Common myeloid progenitor, CD34-positive (primary cell): ENCODE data around the gene KDM2A. TPM values are rescaled to one million over a fixed set of nuclear protein-coding genes. Genes with fewer than 3 reads are reported as not detected.

Experiments
- CTCF ChIA-PET: fragments of 350-600 bp; sonication (Branson Sonifier 250); formaldehyde crosslinking; loops from one replicate; lab custom pipeline; 2021; ENCODE audit warnings: antibody characterized with exemption; lab: Charles Lee
- POLR2A ChIA-PET: fragments of 350-600 bp; sonication (Branson Sonifier 250); formaldehyde crosslinking; loops from one replicate; lab custom pipeline; 2021; ENCODE audit warnings: antibody characterized with exemption; lab: Charles Lee
- DNase-seq, 3 donors: peaks; one replicate each; pipeline versions ENCODE4 v3.0.0 to v3.0.0-alpha.2; 2013
- H3K27ac ChIP-seq, 2 experiments: 1 replicate in 1 of 2; 2 replicates in 1 of 2; pipeline ENCODE4 v1.7.0; 2013; ENCODE audit warnings: inconsistent platforms in 2 of 2, low read length in 2 of 2, mild to moderate bottlenecking in 2 of 2, low read depth in 1 of 2, moderate library complexity in 1 of 2; ENCODE audit not compliant: severe bottlenecking in 2 of 2, insufficient read depth in 1 of 2, poor library complexity in 1 of 2
- H3K27me3 ChIP-seq, 5 experiments: replicated peaks in 2 of 5; 1 replicate in 3 of 5; 2 replicates in 2 of 5; pipeline versions ENCODE4 v1.6.1 to v1.7.0; 2013; ENCODE audit warnings: low read length in 4 of 5, mild to moderate bottlenecking in 2 of 5, moderate library complexity in 2 of 5, inconsistent platforms in 1 of 5; ENCODE audit not compliant: insufficient read depth in 5 of 5, control insufficient read depth in 4 of 5
- H3K36me3 ChIP-seq, 4 experiments: 1 replicate in 2 of 4; 2 replicates in 2 of 4; pipeline versions ENCODE4 v1.6.1 to v1.7.0; 2013; ENCODE audit warnings: low read length in 3 of 4, control low read depth in 1 of 4, mild to moderate bottlenecking in 1 of 4; ENCODE audit not compliant: control insufficient read depth in 4 of 4, insufficient read depth in 4 of 4
- H3K4me1 ChIP-seq, 4 experiments: 1 replicate in 3 of 4; 2 replicates in 1 of 4; pipeline versions ENCODE4 v1.6.1 to v1.7.1; 2013; ENCODE audit warnings: low read length in 3 of 4, mild to moderate bottlenecking in 3 of 4, control low read depth in 1 of 4, inconsistent platforms in 1 of 4, moderate library complexity in 1 of 4; ENCODE audit not compliant: control insufficient read depth in 4 of 4, insufficient read depth in 4 of 4; ENCODE audit errors: control extremely low read depth in 1 of 4
- H3K4me3 ChIP-seq, 7 experiments: 1 replicate in 4 of 7; 2 replicates in 3 of 7; pipeline versions ENCODE4 v1.5.1 to v1.7.0; 2013; ENCODE audit warnings: mild to moderate bottlenecking in 7 of 7, low read length in 6 of 7, moderate library complexity in 6 of 7, inconsistent platforms in 2 of 7, low read depth in 2 of 7, control low read depth in 1 of 7; ENCODE audit not compliant: insufficient read depth in 4 of 7, control insufficient read depth in 1 of 7; ENCODE audit errors: extremely low read depth in 1 of 7
- H3K9me3 ChIP-seq, 5 experiments: 1 replicate in 4 of 5; 2 replicates in 1 of 5; pipeline versions ENCODE4 v1.6.1 to v1.7.1; 2013; ENCODE audit warnings: low read length in 4 of 5, mild to moderate bottlenecking in 2 of 5, inconsistent platforms in 1 of 5, low read depth in 1 of 5, moderate library complexity in 1 of 5; ENCODE audit not compliant: control insufficient read depth in 4 of 5, insufficient read depth in 2 of 5; ENCODE audit errors: control extremely low read depth in 1 of 5
- WGBS: methylation state at CpG from one replicate; pipeline ENCODE4 v1.1.5; 2013; ENCODE audit not compliant: insufficient coverage; 5-methylcytosine and 5-hydroxymethylcytosine counted together
- polyA plus RNA-seq: library from polyadenylated mRNA; unstranded; fragments of 120-200 nt; gene quantifications from one replicate; pipeline ENCODE4 v1.2.1, GENCODE V29; 2013

The KDM2A gene
- 98.0 TPM for polyA plus RNA-seq

DNA sequence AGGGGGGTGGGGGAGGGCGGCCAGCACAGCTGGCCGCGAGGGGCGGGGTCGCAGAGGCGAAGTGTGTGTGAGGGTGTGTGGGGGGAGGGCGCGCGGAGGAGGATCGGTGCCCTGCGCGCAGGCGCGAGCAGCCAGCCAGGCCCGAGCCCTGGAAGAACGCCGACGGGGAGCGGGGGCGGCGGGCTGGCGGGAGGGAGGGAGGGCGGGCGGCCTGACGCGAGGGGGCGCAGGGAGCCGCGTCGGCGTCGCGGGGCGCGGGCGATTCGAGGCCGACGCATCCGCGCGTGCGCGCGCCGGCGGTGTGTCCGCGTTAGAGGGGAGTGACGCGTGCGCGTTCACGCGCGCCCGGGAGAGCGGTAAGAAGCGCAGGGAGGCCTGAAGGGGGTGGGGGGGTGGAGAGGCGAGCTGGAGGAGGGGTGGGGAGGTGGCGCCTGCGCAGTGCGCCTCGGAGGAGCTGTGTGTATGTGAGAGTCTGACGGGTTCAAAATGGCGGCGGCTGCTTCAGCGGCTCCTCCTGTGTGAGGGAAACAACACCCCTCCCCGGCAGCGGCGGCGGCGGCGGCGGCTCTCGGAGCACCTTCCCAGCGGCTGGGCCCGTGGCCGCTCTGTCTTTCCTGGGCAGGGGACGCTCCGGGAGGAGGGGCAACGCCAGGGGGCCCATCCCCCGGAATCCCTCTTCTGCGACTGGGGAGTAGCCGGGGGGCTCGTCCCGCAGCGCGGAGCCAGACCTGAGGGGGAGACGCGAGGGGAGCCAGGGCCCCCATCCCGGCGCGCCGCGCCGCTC, at the start of gene KDM2A:
Gene KDM2A, plus strand, starts transcription at position 463 of the 784 bp plus-strand sequence. CDS start 2,054 bp downstream, outside the sequence.
- peak within 1 kb of the TSS; percentile 92 to 98 (median 96) for H3K4me3 ChIP-seq
- DNase-seq: peak; percentile 99 to 100 (median 99)
- no peaks in the 10 kb centered on the region for H3K27me3 ChIP-seq
- CTCF ChIA-PET: interaction anchor here (0.7 to 1.9 kb wide), 3 partner anchors 10 to 49 kb away, joined by 3 to 6 read pairs (median 4); no protein-coding TSS in a partner anchor
- H3K4me1 ChIP-seq: peaks cover 11 to 39% (median 32%) of the 10 kb centered on the region in 4 experiments
- 0% methylated on average over 36 of the region's 97 CpGs for WGBS
- H3K27ac ChIP-seq: peak within 1 kb of the TSS; percentile 81 to 91
- H3K9me3 ChIP-seq: no peaks in the 10 kb centered on the region
- peaks cover 0 to 4% (median 3%) of the 10 kb centered on the region in 4 experiments for H3K36me3 ChIP-seq
- POLR2A ChIA-PET: interaction anchor here (0.9 to 1.0 kb wide), 2 partner anchors 37 to 158 kb away, joined by 3 to 5 read pairs; no protein-coding TSS in a partner anchor

DNA sequence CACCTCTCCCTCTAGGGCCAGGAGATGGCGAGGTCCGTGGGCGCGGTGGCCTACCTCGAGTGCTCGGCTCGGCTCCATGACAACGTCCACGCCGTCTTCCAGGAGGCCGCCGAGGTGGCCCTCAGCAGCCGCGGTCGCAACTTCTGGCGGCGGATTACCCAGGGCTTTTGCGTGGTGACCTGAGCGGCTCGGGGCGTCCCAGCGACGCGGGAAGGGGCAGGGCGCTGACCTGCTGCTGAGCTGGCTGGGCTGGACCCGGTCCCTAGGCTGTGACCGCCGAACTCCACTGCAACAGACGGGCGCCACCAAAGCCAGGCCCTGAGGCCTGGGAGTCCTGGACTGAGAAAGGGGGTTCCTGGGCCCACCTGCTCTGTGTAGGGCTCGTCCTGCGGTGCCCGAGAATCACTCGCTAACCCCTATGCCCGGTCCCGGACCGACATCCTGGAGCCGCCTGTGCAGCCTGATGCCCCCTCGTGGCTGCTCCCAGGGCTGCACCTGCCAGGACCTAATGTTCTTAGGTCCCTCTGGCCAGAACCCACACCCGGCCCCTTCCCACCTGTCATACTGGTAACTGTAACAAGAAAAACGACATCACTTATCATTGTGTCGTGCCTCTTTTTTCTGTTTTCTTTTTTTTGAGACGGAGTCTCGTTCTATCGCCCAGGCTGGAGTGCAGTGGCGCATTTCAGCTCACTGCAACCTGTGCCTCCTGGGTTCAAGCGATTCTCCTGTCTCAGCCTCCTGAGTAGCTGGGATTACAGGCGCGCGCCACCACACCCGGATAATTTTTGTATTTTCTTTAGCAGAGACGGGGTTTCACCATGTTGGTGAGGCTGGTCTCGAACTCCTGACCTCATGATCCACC, 47.4 kb upstream of the KDM2A start:
- H3K4me1 ChIP-seq: peaks cover 0 to 6% (median 3%) of the 10 kb centered on the region in 4 experiments
- H3K9me3 ChIP-seq: no peaks in the 10 kb centered on the region
- WGBS: 43% methylated on average over 53 of the region's 53 CpGs
- H3K4me3 ChIP-seq: peak overlapping the region in 5 of 7 experiments; percentile 8 to 70 (median 51)
- peaks cover 0 to 16% (median 2%) of the 10 kb centered on the region in 5 experiments for H3K27me3 ChIP-seq
- POLR2A ChIA-PET: no interaction called here
- H3K27ac ChIP-seq: no peak overlapping the region
- peak; percentile 67 to 85 (median 81) for DNase-seq
- CTCF ChIA-PET: interaction anchor here (0.9 to 12.7 kb wide), 5 partner anchors 9 to 55 kb away, joined by 3 to 110 read pairs (median 4); partner anchors contain the start of gene RHOD
- H3K36me3 ChIP-seq: no peaks in the 10 kb centered on the region

DNA sequence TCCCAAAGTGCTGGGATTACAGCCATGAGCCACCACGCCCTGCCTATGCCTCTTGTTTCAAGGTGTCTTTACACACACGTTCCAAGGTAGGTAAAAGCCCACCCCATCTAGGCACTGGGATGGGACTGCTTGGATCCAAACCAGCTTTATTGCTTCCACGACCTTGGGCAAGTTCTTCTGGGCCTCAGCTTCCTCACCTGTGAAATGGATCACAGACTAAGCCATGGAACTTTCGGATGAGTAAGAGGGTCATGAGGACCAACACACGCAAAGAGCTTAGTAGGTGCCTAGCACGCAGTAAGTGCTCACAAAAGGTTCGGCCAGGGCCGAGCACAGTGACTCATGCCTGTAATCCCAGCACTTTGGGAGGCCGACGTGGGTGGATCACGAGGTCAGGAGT, 46.8 kb upstream of the KDM2A start:
- WGBS: 96% methylated on average over 11 of the region's 11 CpGs
- Histone ChIP-seq H3K4me3 (no peak overlapping the region), H3K27me3 (peaks cover 0 to 16% (median 2%) of the 10 kb centered on the region in 5 experiments), H3K4me1 (peaks cover 0 to 6% (median 3%) of the 10 kb centered on the region in 4 experiments), H3K9me3 (no peaks in the 10 kb centered on the region), H3K36me3 (no peaks in the 10 kb centered on the region), H3K27ac (no peak overlapping the region)
- POLR2A ChIA-PET: no interaction called here
- CTCF ChIA-PET: interaction anchor here (0.7 to 12.7 kb wide), 7 partner anchors 9 to 207 kb away, joined by 3 to 110 read pairs (median 4); partner anchors contain the start of gene RHOD
- DNase-seq: no peak

DNA sequence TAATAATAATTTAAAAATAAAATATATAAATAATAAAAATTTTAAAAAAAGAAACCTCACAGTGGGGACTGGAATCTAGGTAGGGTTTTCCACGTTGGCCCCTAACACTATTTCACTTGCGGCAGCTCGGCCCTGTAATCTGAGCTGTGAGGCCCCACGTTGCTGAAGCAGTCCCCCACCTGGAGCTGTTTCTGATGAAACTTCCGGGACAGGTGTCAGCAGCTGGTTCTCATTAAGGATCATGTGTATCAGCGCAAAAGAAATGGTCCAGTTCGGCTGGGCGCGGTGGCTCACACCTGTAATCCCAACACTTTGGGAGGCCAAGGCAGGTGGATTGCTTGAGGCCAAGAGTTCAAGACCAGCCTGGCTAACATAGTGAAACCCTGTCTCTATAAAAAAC, 45.2 kb upstream of the KDM2A start:
- 90% methylated on average over 5 of the region's 9 CpGs for WGBS
- Histone ChIP-seq H3K27ac (no peak overlapping the region), H3K27me3 (peaks cover 0 to 16% (median 2%) of the 10 kb centered on the region in 5 experiments), H3K4me3 (no peak overlapping the region), H3K36me3 (no peaks in the 10 kb centered on the region), H3K4me1 (peaks cover 0 to 6% (median 3%) of the 10 kb centered on the region in 4 experiments), H3K9me3 (no peaks in the 10 kb centered on the region)
- no peak for DNase-seq
- CTCF ChIA-PET: interaction anchor here (0.9 to 12.7 kb wide), 6 partner anchors 9 to 31 kb away, joined by 3 to 110 read pairs (median 4); partner anchors contain the start of gene RHOD
- POLR2A ChIA-PET: no interaction called here

DNA sequence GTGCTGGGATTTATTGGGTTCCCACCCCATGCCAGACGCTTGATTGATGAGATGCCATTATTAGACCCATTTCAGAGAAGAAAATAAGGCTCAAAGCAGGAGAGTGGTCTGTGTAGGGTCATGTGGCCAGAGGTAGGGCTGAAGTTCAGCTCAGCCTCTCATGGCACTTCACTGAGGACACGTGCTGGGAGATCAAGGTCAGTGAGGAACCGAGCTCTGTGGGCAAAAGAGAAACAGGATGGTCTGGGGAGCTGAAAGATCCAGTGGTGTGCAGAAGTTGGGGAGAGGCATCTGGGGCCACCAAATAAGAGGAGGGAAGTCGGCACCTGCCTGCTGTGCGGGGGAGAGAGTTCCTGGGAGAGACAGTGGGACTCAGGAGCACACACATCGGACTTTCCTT, 42.9 kb upstream of the KDM2A start:
- ChIA-PET CTCF (interaction anchor here (0.7 to 12.7 kb wide), 7 partner anchors 8 to 328 kb away, joined by 3 to 110 read pairs (median 3); partner anchors contain the start of gene RHOD), POLR2A (no interaction called here)
- Histone ChIP-seq H3K27me3 (peaks cover 0 to 7% (median 2%) of the 10 kb centered on the region in 5 experiments), H3K27ac (no peak overlapping the region), H3K4me3 (no peak overlapping the region), H3K4me1 (peaks cover 0 to 6% (median 3%) of the 10 kb centered on the region in 4 experiments), H3K36me3 (no peaks in the 10 kb centered on the region), H3K9me3 (no peaks in the 10 kb centered on the region)
- 90% methylated on average over 6 of the region's 6 CpGs for WGBS
- DNase-seq: no peak

DNA sequence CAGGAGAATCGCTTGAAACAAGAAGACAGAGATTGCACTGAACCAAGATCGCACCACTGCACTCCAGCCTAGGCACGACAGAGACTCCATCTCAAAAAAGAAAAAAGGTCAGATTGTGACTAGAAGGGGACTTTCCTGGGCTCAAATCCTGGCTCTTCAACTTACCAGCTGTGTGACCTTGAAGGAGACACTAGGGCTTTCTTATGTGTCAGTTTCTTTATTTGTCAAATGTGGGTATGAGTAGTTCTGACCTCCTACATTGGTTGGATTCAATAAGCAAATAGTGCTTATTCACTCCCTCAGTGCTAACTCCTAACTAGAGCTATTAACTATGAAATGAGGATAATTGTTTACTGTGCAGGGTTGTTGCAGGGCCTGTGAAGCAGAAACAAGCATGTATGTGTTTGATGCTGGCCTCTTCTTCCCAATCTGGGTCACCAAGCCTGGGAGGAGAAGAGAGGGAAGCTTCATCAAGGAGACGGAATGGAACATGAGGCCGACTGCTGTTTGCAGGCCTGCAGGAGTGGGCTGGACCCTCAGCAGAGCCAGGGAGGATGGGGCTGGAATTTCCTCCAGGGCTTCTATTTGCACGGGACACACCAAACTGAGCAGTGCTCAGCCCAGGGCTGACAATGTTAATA, 39.9 kb upstream of the KDM2A start:
- no peak for DNase-seq
- Histone ChIP-seq H3K27ac (no peak overlapping the region), H3K4me1 (peaks cover 0 to 13% (median 11%) of the 10 kb centered on the region in 4 experiments), H3K9me3 (no peaks in the 10 kb centered on the region), H3K36me3 (no peaks in the 10 kb centered on the region), H3K27me3 (peaks cover 0 to 5% (median 0%) of the 10 kb centered on the region in 5 experiments), H3K4me3 (no peak overlapping the region)
- WGBS: 98% methylated on average over 5 of the region's 6 CpGs
- ChIA-PET POLR2A (no interaction called here), CTCF (interaction anchor here (1.1 to 3.7 kb wide), 3 partner anchors 9 to 95 kb away, joined by 4 to 41 read pairs (median 6); no protein-coding TSS in a partner anchor)
